Activated naive CD8-positive, alpha-beta T cell treated with anti-CD3 and anti-CD28 coated beads for 36 hours (primary cell): Measurements from ENCODE around the gene LRRC3C. TPM values are rescaled to one million over a fixed set of nuclear protein-coding genes. Genes with fewer than 3 reads are reported as not detected.
"Not testable (repeated sequence)": the region's sequence is repeated elsewhere in the genome, so short reads cannot be mapped to it uniquely, and the experiment has no call there.

Experiments used
- DNase-seq: peaks from one replicate; pipeline ENCODE4 v3.0.0; 2021
- H3K27ac Mint-ChIP-seq: one replicate; pipeline ENCODE4 v1.8.0; 2022; ENCODE audit warnings: mild to moderate bottlenecking, moderate library complexity, mixed read lengths
- H3K27me3 Mint-ChIP-seq: one replicate; pipeline ENCODE4 v1.8.0; 2022; ENCODE audit warnings: mild to moderate bottlenecking, mixed read lengths
- H3K36me3 Mint-ChIP-seq: one replicate; pipeline ENCODE4 v1.8.0; 2021; ENCODE audit warnings: mild to moderate bottlenecking, mixed read lengths
- H3K4me1 Mint-ChIP-seq: one replicate; pipeline ENCODE4 v1.8.0; 2021; ENCODE audit warnings: mixed read lengths
- H3K4me3 Mint-ChIP-seq: one replicate; pipeline ENCODE4 v1.8.0; 2022; ENCODE audit warnings: mild to moderate bottlenecking, moderate library complexity, mixed read lengths
- H3K9me3 Mint-ChIP-seq: one replicate; pipeline ENCODE4 v1.8.0; 2022; ENCODE audit warnings: mixed read lengths
- total RNA-seq, 2 experiments: library from RNA; stranded (reverse); gene quantifications; one replicate each; pipeline ENCODE4 v1.2.3, GENCODE V29; 2021

Gene LRRC3C, protein sequence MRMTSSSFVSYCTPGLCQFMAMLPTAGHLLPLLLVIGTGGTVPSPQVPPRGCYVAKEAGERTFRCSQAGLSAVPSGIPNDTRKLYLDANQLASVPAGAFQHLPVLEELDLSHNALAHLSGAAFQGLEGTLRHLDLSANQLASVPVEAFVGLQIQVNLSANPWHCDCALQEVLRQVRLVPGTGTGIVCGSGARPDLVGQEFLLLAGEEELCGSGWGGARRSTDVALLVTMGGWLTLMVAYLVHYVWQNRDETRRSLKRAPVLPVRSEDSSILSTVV
- not detected for total RNA-seq

DNA sequence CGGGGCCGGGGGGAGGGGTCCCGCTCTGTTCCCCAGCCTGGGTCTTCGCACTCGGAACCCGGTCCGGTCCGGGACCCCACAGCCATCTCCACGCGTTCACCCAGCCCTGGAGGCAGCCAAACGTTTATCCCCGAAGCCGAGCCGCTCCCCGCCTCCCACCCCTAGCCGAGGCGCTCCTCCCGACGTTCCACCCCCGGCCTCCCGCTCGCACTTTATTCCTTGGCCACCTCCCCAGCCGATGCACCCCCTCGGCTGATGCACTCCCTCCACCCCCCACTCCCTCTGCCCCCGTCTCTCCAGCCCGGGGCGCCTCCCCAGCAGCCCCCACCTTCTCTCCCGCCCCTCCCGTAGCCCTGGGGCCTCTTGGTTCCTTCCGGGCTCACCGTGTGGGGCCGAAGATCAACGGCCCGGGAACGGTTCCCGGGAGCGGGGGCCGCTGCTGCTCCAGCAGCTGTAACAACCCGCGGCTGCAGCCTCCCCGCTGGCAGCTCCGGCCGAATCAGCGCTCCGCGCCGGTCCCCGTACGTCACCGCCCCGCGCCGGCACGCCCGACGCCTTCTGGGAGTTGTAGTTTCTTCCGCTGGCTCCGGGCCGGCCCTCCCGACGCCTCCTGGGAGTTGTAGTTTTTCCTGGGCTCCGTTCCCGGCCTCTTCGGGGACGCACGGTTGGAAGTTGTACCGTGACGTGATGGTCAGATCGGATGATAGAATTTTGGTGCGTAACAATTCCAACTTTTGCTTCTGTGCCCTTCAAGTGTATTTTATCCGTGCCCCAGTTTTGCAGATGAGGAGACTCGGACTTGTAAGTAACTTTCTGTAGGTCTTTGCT is at the start of gene LRRC3C, which contains the start of gene ORMDL3:
LRRC3C (plus strand) TSS at position 632 of the 828 bp plus-strand sequence. CDS start 13,792 bp downstream, outside the sequence.
ORMDL3 (minus strand) TSS at position 501 of the 828 bp plus-strand sequence. CDS start 3,398 bp downstream, outside the sequence.
- Mint-ChIP-seq H3K9me3 (no peaks in the 10 kb centered on the region), H3K27ac (peak within 1 kb of the TSS; percentile 96), H3K36me3 (peaks cover 25% of the 10 kb centered on the region), H3K27me3 (no peaks in the 10 kb centered on the region), H3K4me3 (peak within 1 kb of the TSS; percentile 96), H3K4me1 (peaks cover 57% of the 10 kb centered on the region)
- DNase-seq: peak; percentile 95

DNA sequence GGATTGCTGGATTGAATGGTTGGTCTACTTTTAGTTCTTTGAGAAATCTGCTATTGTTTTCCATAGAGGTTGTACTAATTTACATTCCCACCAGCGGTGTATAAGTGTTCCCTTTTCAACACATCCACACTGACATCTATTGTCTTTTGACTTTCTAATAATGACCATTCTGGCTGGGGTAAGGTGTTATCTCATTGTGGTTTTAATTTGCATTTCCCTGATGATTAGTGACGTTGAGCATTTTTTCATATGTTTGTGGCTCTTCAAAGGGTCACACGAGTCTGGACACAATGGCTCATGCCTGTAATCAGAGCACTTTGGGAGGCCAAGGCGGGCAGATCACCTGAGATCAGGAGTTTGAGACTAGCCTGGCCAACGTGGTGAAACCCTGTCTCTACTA is 41.4 kb upstream of the LRRC3C start:
- DNase-seq, H3K27me3 Mint-ChIP-seq, H3K36me3 Mint-ChIP-seq, H3K4me3 Mint-ChIP-seq, H3K27ac Mint-ChIP-seq, H3K4me1 Mint-ChIP-seq, H3K9me3 Mint-ChIP-seq: not testable (repeated sequence)

DNA sequence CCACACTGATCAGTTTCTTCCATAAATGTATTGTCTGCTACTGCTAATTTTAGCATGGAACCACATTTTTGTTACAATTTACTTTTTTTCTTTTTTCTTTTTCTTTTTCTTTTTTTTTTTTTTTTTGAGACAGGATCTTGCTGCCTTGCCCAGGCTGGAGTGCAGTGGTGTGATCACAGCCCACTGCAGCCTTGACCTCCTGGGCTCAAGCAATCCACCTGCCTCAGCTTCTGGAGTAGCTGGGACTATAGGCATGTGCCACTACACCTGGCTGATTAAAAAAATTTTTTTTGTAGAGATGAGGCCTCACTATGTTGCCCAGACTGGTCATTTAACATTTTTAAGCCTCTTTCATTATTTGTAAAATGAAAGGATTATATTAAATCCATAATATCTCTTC is 40.5 kb upstream of the LRRC3C start:
- no peak overlapping the region for H3K27ac Mint-ChIP-seq
- no peaks in the 10 kb centered on the region for H3K4me1 Mint-ChIP-seq
- H3K4me3 Mint-ChIP-seq: no peak overlapping the region
- H3K27me3 Mint-ChIP-seq: no peaks in the 10 kb centered on the region
- H3K9me3 Mint-ChIP-seq: no peaks in the 10 kb centered on the region
- DNase-seq: no peak
- H3K36me3 Mint-ChIP-seq: no peaks in the 10 kb centered on the region

DNA sequence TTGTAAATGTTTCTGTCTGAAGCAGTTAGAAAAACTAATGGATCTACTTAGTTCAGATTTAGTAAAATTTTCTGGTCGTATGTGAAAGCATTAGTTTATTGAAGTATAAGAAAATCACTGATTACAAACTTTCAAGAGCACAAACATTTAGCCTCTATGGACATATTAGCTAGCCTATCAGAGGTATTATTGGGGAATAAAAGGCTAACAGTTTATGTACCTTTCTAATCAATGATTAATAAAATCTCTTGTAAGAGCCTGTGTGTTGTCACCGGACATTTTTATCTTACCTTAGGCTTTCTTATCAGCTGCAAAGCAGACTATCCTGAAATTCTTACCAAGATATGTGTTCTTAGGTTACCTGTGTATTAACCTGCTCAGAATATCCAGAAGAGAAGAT is 38.3 kb upstream of the LRRC3C start:
- H3K4me3 Mint-ChIP-seq: no peak overlapping the region
- no peaks in the 10 kb centered on the region for H3K9me3 Mint-ChIP-seq
- no peaks in the 10 kb centered on the region for H3K36me3 Mint-ChIP-seq
- no peak for DNase-seq
- no peak overlapping the region for H3K27ac Mint-ChIP-seq
- no peaks in the 10 kb centered on the region for H3K4me1 Mint-ChIP-seq
- no peaks in the 10 kb centered on the region for H3K27me3 Mint-ChIP-seq

DNA sequence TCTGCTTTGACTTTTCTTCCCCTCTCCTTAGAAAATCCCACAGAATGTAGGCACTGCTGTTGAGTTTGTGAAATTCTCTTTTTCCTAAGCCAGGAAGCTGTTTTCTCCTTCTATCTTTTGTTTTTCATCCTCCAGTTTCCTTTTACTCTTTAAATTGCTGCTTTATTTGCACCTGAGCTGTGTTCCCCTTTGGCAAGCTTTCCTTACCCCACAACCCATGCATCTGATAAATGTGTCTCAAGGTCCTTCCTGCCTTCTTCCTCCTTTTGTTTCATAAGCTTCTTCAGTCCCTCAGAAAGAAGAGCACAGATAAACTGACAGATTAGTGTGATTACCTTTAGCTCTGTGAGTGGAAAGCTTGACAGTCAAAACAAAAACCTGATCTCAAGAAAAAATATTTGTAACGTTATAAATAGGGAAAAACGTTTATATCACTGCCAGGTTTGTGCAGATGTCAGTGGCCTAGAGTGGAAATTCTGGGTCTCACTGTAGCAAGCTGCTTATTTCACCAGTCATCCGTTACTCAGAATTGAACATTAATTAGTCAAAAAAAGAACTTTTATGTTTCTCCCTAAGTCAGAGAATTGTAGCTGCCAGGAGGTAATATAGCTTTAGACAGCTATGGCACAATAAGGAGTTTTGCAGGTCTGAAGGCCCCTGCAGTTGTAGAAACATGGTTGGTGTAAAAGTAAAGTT is 32.7 kb upstream of the LRRC3C start:
- Mint-ChIP-seq H3K27me3 (no peaks in the 10 kb centered on the region), H3K4me3 (no peak overlapping the region), H3K4me1 (no peaks in the 10 kb centered on the region), H3K27ac (no peak overlapping the region), H3K9me3 (no peaks in the 10 kb centered on the region), H3K36me3 (peaks cover 3% of the 10 kb centered on the region)
- DNase-seq: no peak

DNA sequence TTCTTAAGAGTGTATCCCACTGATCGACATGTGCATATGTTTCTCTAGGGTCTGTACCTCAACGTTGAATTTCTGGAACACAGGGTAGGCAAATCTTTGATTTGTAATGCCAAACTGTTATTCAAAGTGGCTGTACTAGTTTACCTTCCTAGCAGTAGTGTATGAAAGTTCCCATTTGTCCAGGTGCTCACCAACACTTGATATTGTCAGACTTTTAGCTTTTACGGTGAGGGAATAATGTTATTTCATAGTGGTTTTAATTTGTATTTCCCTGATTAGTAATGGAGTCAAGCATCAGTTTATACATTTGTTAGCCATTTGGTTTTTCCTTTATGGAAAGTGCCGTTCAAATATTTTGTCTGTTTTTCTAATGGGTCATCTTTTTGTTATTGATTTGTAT is 29.4 kb upstream of the LRRC3C start:
- peaks cover 3% of the 10 kb centered on the region for H3K36me3 Mint-ChIP-seq
- no peak for DNase-seq
- no peak overlapping the region for H3K4me3 Mint-ChIP-seq
- H3K27ac Mint-ChIP-seq: no peak overlapping the region
- no peaks in the 10 kb centered on the region for H3K9me3 Mint-ChIP-seq
- peaks cover 2% of the 10 kb centered on the region for H3K4me1 Mint-ChIP-seq
- no peaks in the 10 kb centered on the region for H3K27me3 Mint-ChIP-seq

DNA sequence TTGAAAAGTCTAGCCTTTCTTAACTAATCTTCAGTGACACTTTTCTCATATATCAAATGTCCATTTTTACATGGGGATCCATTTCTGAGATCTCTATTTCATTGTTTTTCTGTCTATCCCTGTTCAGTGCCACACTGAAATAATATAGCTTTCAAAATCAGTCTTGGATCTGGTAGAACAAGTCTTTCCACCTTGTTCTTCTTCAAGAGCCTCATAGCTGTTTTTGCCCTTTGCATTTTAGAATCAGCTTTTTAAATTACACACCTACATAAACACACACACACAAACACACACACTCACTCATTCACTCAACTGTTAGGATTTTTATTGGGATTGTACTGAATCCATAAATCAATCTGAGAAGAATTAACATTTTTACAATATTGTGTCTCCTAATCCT is 28.3 kb upstream of the LRRC3C start:
- DNase-seq: no peak
- Mint-ChIP-seq H3K27ac (no peak overlapping the region), H3K36me3 (peaks cover 7% of the 10 kb centered on the region), H3K4me3 (no peak overlapping the region), H3K4me1 (peaks cover 10% of the 10 kb centered on the region), H3K9me3 (no peaks in the 10 kb centered on the region), H3K27me3 (no peaks in the 10 kb centered on the region)

DNA sequence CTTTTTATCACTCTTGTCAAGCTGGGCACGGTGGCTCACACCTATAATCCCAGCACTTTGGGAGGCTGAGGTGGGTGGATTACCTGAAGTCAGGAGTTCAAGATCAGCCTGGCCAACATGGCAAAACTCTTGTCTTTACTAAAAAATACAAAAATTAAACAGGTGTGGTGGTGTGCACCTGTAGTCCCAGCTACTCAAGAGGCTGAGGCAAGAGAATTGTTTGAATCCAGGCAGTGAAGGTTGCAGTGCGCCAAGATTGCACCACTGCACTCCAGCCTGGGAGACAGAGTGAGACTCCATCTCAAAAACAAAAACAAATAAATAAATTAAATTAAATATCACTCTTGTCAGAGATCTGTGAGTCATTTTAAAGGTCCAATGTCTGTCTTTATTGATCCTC is 25.5 kb upstream of the LRRC3C start:
- H3K27me3 Mint-ChIP-seq, H3K27ac Mint-ChIP-seq, H3K4me3 Mint-ChIP-seq, H3K9me3 Mint-ChIP-seq, DNase-seq: not testable (repeated sequence)
- Mint-ChIP-seq H3K36me3 (peaks cover 12% of the 10 kb centered on the region), H3K4me1 (peaks cover 14% of the 10 kb centered on the region)

DNA sequence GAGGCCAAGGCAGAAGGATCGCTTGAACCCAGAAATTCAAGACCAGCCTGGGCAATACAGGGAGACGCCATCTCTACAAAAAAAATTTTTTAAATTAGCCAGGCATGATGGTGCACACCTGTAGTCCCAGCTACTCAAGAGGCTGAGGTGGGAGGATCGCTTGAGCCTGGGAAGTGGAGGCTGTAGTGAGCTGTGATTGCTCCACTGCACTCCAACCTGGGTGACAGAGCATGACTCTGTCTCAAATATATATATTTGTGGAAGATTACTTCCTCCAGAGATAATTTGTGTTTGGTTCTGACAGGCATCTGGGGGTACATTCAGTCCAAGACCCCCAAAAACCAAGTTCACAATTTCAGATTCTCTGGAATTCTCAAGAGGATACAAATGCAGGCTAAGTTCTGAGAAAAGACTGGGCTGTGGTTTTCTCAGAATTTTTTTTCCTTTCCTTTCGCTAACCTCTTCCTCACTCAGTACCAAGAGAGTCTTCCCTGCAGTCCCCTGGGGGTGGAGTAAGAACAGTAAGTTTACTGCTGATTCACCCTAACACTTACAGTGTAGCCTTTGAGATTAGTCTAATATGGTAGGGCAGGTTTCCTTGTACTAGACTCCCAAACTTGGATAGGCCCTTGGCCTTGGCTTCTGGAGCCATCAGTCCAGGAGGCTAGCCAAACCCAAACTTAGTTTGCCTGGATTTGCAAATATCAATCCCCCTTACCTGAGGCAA is 24.2 kb upstream of the LRRC3C start:
- Mint-ChIP-seq H3K36me3 (peaks cover 12% of the 10 kb centered on the region), H3K9me3 (no peaks in the 10 kb centered on the region), H3K27ac (peak overlapping the region; percentile 45), H3K4me1 (peaks cover 14% of the 10 kb centered on the region), H3K27me3 (no peaks in the 10 kb centered on the region), H3K4me3 (no peak overlapping the region)
- DNase-seq: no peak

DNA sequence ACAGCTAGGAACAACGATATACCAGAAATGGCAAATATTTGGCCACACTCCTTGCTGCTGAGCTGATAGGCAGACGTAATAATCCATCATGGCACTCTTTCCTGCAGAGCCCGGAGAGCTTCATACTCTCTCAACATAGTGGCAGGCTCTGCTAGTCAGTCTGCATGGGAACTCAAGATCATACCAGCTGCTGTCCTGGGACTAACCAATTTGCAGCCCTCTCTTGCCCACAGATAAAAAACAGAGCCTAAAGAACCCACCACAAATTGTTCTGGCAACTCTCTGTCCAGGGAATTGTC is 22.6 kb upstream of the LRRC3C start:
- Mint-ChIP-seq H3K27ac (no peak overlapping the region), H3K4me1 (peaks cover 14% of the 10 kb centered on the region), H3K27me3 (no peaks in the 10 kb centered on the region), H3K4me3 (no peak overlapping the region), H3K36me3 (peaks cover 12% of the 10 kb centered on the region), H3K9me3 (no peaks in the 10 kb centered on the region)
- no peak for DNase-seq

DNA sequence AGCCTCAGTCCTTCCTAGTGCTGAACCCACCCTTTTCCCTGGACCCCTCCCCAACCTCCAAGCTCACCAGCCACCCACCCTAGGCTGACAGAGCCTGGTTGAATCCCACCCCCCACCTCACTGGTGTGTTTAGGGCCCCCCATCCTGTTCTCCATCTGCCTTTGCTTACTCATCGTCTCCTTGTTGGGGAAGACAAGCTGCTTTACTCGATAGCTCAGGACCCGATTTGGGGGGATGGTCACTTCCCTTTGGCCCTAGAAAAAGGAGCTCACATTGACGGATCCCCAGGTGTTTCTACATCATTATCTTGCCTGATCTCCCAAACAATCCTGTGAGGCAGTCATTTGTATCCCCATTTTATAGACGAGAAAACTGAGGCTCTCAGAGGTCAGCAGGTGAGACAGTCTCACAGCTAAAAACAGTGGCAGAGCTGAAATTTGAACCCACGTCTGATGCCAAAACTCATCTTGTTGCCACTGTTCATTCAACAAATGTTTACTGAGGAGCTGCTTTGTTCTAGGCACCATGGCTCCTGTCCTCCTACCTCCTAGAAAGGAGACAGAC is 18.7 kb upstream of the LRRC3C start:
- no peaks in the 10 kb centered on the region for H3K9me3 Mint-ChIP-seq
- H3K4me1 Mint-ChIP-seq: peaks cover 7% of the 10 kb centered on the region

DNA sequence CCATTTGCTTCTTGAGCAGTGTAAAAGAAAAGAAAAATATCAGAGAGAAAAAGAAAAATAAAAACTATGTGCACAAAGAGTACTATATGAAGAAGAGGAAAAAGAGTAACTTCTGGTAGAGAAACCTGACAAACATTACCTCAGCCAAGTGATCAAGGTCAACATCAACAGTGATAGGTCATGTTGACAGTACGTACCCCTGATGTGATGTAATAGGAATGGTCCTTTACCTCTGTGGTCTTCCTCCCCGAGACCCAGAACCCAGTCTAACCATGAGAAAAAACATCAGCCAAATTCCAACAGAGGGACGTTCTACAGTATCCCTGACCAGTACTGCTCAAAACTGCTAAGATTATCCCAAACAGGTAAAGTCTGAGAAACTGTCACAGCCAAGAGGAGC is 13.5 kb upstream of the LRRC3C start:
- no peaks in the 10 kb centered on the region for H3K27me3 Mint-ChIP-seq
- no peaks in the 10 kb centered on the region for H3K9me3 Mint-ChIP-seq
- DNase-seq: no peak
- peaks cover 26% of the 10 kb centered on the region for H3K36me3 Mint-ChIP-seq
- no peak overlapping the region for H3K27ac Mint-ChIP-seq
- H3K4me1 Mint-ChIP-seq: peaks cover 20% of the 10 kb centered on the region
- H3K4me3 Mint-ChIP-seq: no peak overlapping the region

More for the DNA sequence above, 18.7 kb upstream of the LRRC3C start:
- Mint-ChIP-seq H3K27ac (no peak overlapping the region), H3K4me3 (no peak overlapping the region), H3K36me3 (peaks cover 12% of the 10 kb centered on the region), H3K27me3 (no peaks in the 10 kb centered on the region)
- no peak for DNase-seq

DNA sequence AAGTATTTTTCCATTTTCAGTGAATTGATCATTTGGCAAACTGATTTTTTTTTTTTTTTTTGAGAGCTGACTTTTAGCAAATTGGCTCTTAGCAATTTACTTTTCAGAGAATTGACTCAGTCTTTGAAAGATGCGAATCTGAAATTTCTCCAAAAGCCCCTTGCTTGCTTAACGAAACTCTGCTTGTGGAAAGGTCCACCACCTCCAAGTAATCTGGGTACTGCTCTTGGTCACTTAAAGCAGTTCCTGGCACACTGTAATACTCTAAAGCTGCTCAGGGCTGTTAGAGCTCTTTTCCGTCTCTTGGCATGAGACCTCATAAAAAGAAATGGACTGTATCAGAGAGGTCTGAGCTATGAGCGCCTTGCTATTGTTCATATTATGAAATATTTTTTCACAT is 12.0 kb upstream of the LRRC3C start:
- Mint-ChIP-seq H3K27ac (peak overlapping the region; percentile 34), H3K36me3 (peaks cover 37% of the 10 kb centered on the region), H3K4me3 (no peak overlapping the region), H3K27me3 (no peaks in the 10 kb centered on the region), H3K4me1 (peaks cover 32% of the 10 kb centered on the region), H3K9me3 (no peaks in the 10 kb centered on the region)
- no peak for DNase-seq

DNA sequence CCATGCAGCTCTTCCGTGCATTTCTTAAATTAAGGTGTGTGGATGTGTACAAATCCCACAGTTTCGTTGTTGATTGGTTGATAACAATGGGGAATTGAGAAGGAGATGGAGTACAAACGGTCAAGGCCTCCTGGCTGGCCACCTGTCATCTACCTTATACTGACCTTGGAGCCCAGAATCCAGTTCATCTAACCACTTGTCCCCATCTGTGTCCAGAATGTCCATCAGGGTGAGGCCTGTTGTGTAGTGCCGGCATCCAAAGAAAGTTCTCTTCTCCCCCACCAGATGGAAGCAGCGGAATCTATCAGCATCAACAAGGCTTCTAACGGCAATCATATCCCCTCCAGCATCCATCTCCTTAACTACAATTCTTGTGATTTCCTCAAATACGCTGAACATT is 10.6 kb upstream of the LRRC3C start:
- Mint-ChIP-seq H3K4me3 (no peak overlapping the region), H3K27ac (peak overlapping the region; percentile 5), H3K36me3 (peaks cover 45% of the 10 kb centered on the region), H3K27me3 (no peaks in the 10 kb centered on the region), H3K9me3 (no peaks in the 10 kb centered on the region), H3K4me1 (peaks cover 46% of the 10 kb centered on the region)
- no peak for DNase-seq
